SK-N-MC (cell line): ENCODE results near the gene ELMO1.

ENCODE experiments used
- EZH2 ChIP-seq: fragments of 200-600 bp; sonication (generic); IDR thresholded peaks from one replicate; pipeline ENCODE4 v1.6.1; 2017; ENCODE audit warnings: antibody characterized with exemption
- FOXP2 ChIP-seq: optimal IDR thresholded peaks from 2 replicates; pipeline ENCODE3; 2011; ENCODE audit warnings: mild to moderate bottlenecking, moderate library complexity; ENCODE audit not compliant: insufficient read depth; ENCODE audit errors: extremely low read length, control extremely low read depth
- POLR2AphosphoS5 ChIP-seq: IDR thresholded peaks from 2 replicates; pipeline ENCODE4 v1.6.1; 2012; ENCODE audit warnings: mild to moderate bottlenecking, low read depth, low read length, borderline replicate concordance

- TF ChIP-seq POLR2AphosphoS5 (no peak), EZH2 (no peak), FOXP2 (no peak)
Observed at GRCh38 chr7:37352251-37352880, 96.3 kb downstream of the ELMO1 start.
